GM23338 (cell line): ENCODE measurements around the gene PLXNA2. TPM values are rescaled to one million over a fixed set of nuclear protein-coding genes. Genes with fewer than 3 reads are reported as not detected.

Source experiments
- ATAC-seq: fragments of 200-7000 bp; cut with Tn5 transposase; 3 replicates; pipeline ENCODE4 v1.9.1; 2020
- DNase-seq: peaks from one replicate; pipeline ENCODE4 v3.0.0-alpha.2; 2015; ENCODE audit warnings: low spot score
- H2AFZ ChIP-seq: fragments of 200-600 bp; sonication (generic); 2 replicates; pipeline ENCODE4 v1.8.0; 2016; ENCODE audit warnings: antibody characterized with exemption, mild to moderate bottlenecking, moderate library complexity
- H3F3A ChIP-seq: fragments of 200-600 bp; sonication (generic); replicated peaks from 2 replicates; pipeline ENCODE4 v1.8.0; 2017; ENCODE audit warnings: antibody characterized with exemption, mixed run types, low read depth
- H3K27ac ChIP-seq: fragments of 200-600 bp; sonication (generic); 2 replicates; pipeline ENCODE4 v1.6.1; 2016; ENCODE audit warnings: low read depth
- H3K27me3 ChIP-seq: fragments of 200-600 bp; sonication (generic); 2 replicates; pipeline ENCODE4 v1.8.0; 2016; ENCODE audit warnings: mild to moderate bottlenecking, mixed run types, moderate library complexity; ENCODE audit not compliant: insufficient read depth
- H3K36me3 ChIP-seq: fragments of 200-600 bp; sonication (generic); 2 replicates; pipeline ENCODE4 v1.8.0; 2016; ENCODE audit warnings: mild to moderate bottlenecking; ENCODE audit not compliant: insufficient read depth
- H3K4me1 ChIP-seq: fragments of 200-600 bp; sonication (generic); 2 replicates; pipeline ENCODE4 v1.8.0; 2016; ENCODE audit warnings: mild to moderate bottlenecking, moderate library complexity; ENCODE audit not compliant: insufficient read depth
- H3K4me2 ChIP-seq: fragments of 200-600 bp; sonication (generic); 2 replicates; pipeline ENCODE4 v1.7.1; 2017; ENCODE audit warnings: mixed run types
- H3K4me3 ChIP-seq: fragments of 200-600 bp; sonication (generic); 2 replicates; pipeline ENCODE4 v1.6.1; 2016; ENCODE audit warnings: mixed run types
- H3K79me2 ChIP-seq: fragments of 200-600 bp; sonication (generic); replicated peaks from 2 replicates; pipeline ENCODE4 v1.8.0; 2017; ENCODE audit warnings: mild to moderate bottlenecking; ENCODE audit not compliant: insufficient read depth
- H3K9me2 ChIP-seq: fragments of 200-600 bp; sonication (generic); 2 replicates; pipeline ENCODE4 v1.8.0; 2017; ENCODE audit not compliant: insufficient read depth
- H4K20me1 ChIP-seq: fragments of 200-600 bp; sonication (generic); replicated peaks from 2 replicates; pipeline ENCODE4 v1.8.0; 2017; ENCODE audit warnings: mild to moderate bottlenecking; ENCODE audit not compliant: insufficient read depth
- H3K27ac Mint-ChIP-seq: 2 replicates; pipeline ENCODE4 v1.8.0; 2020; ENCODE audit warnings: inconsistent platforms, mild to moderate bottlenecking, moderate library complexity, mixed read lengths
- H3K27me3 Mint-ChIP-seq: 3 replicates; pipeline ENCODE4 v1.8.0; 2022; ENCODE audit warnings: low read depth, mild to moderate bottlenecking, moderate library complexity, mixed read lengths, inconsistent platforms; ENCODE audit not compliant: insufficient read depth, poor library complexity
- H3K36me3 Mint-ChIP-seq: 3 replicates; pipeline ENCODE4 v1.8.0; 2021; ENCODE audit warnings: low read depth, mild to moderate bottlenecking, inconsistent platforms, moderate library complexity, mixed read lengths
- H3K4me1 Mint-ChIP-seq: 3 replicates; pipeline ENCODE4 v1.8.0; 2020; ENCODE audit warnings: mild to moderate bottlenecking, inconsistent platforms, mixed read lengths
- H3K4me3 Mint-ChIP-seq: 3 replicates; pipeline ENCODE4 v1.8.0; 2021; ENCODE audit warnings: moderate library complexity, mild to moderate bottlenecking, inconsistent platforms, mixed read lengths
- H3K9me3 Mint-ChIP-seq: 3 replicates; pipeline ENCODE4 v1.8.0; 2020; ENCODE audit warnings: moderate library complexity, mild to moderate bottlenecking, inconsistent platforms, mixed read lengths
- CREB1 ChIP-seq: fragments of 250-450 bp; sonication (Bioruptor Pico); IDR thresholded peaks from 2 replicates; pipeline ENCODE4 v1.5.0; 2020; ENCODE audit warnings: low read depth, mild to moderate bottlenecking, moderate library complexity
- CTCF ChIP-seq, 2 experiments: fragments of 200-600 bp in 1 of 2; sonication (generic) in 1 of 2; conservative IDR thresholded peaks; 2 replicates each; pipeline versions ENCODE4 v1.5.1 to v1.6.1; 2016 to 2017; ENCODE audit warnings: antibody characterized with exemption in 2 of 2, low read depth in 2 of 2, mild to moderate bottlenecking in 2 of 2, moderate library complexity in 1 of 2
- ETS1 ChIP-seq: IDR thresholded peaks from 2 replicates; pipeline ENCODE4 v1.6.1; 2016; ENCODE audit warnings: antibody characterized with exemption
- EZH2 ChIP-seq: fragments of 200-600 bp; sonication (generic); IDR thresholded peaks from one replicate; pipeline ENCODE4 v1.8.0; 2017; ENCODE audit warnings: antibody characterized with exemption, mild to moderate bottlenecking, low read depth; ENCODE audit not compliant: unreplicated experiment
- EZH2phosphoT487 ChIP-seq: fragments of 200-600 bp; sonication (generic); IDR thresholded peaks from one replicate; pipeline ENCODE4 v1.8.1; 2018; ENCODE audit warnings: antibody characterized with exemption; ENCODE audit not compliant: unreplicated experiment
- JUNB ChIP-seq: IDR thresholded peaks from one replicate; pipeline ENCODE4 v1.6.1; 2016; ENCODE audit warnings: antibody characterized with exemption; ENCODE audit not compliant: unreplicated experiment
- NANOG ChIP-seq: IDR thresholded peaks from 2 replicates; pipeline ENCODE4 v1.6.1; 2016; ENCODE audit warnings: antibody characterized with exemption, borderline replicate concordance
- POLR2AphosphoS5 ChIP-seq: IDR thresholded peaks from 2 replicates; pipeline ENCODE4 v1.6.1; 2016; ENCODE audit warnings: antibody characterized with exemption, low read depth
- REST ChIP-seq: IDR thresholded peaks from one replicate; pipeline ENCODE4 v1.6.1; 2018; ENCODE audit warnings: antibody characterized with exemption; ENCODE audit not compliant: unreplicated experiment
- STAT1 ChIP-seq: IDR thresholded peaks from one replicate; pipeline ENCODE4 v1.6.1; 2016; ENCODE audit warnings: antibody characterized with exemption; ENCODE audit not compliant: unreplicated experiment
- ZNF331 ChIP-seq: fragments of 250-450 bp; sonication (Bioruptor Pico); IDR thresholded peaks from 2 replicates; pipeline ENCODE4 v1.5.0; 2020; ENCODE audit warnings: low read depth, mild to moderate bottlenecking, moderate library complexity
- ZNF462 ChIP-seq: fragments of 250-450 bp; sonication (Bioruptor Pico); IDR thresholded peaks from 2 replicates; pipeline ENCODE4 v1.5.0; 2020; ENCODE audit warnings: mild to moderate bottlenecking, moderate library complexity
- polyA plus RNA-seq: library from polyadenylated mRNA; unstranded; fragments of >200 nt; fragmentation: Nextera tagmentation; extraction: Ambion mirVana; gene quantifications from 2 replicates; pipeline ENCODE4 v1.2.1, GENCODE V29; 2016
- total RNA-seq: library from RNA; depleted of rRNA; stranded (reverse); fragments of >200 nt; shearing (Covaris generic); gene quantifications from 2 replicates; pipeline ENCODE4 v1.2.3, GENCODE V29; 2014

The PLXNA2 gene
- total and polyA plus RNA-seq, 2 experiments from 2014 or later: 0.40 to 1.8 TPM

- H3K79me2 ChIP-seq: no peaks in the 10 kb centered on the region
- ATAC-seq: no peak
These were observed 59.1 kb downstream of the PLXNA2 start for GRCh38 chr1:208184966-208185654.

More at GRCh38 chr1:208184966-208185654, 59.1 kb downstream of the PLXNA2 start:
- Mint-ChIP-seq H3K27me3 (no peaks in the 10 kb centered on the region), H3K9me3 (no peaks in the 10 kb centered on the region; the same call in 2 of the 3 replicates), H3K4me1 (peaks cover 19% of the 10 kb centered on the region; the same call in 2 of the 3 replicates), H3K36me3 (no peaks in the 10 kb centered on the region), H3K27ac (no peak overlapping the region), H3K4me3 (no peak overlapping the region)
- H3K27ac ChIP-seq: no peak overlapping the region
- H3K36me3 ChIP-seq: no peaks in the 10 kb centered on the region
- no peak overlapping the region for H3K4me2 ChIP-seq
- H3K27me3 ChIP-seq: no peaks in the 10 kb centered on the region
- no peak overlapping the region for H2AFZ ChIP-seq
- TF ChIP-seq JUNB: no peak
- no peak for TF ChIP-seq ZNF331 (CRISPR knock-in tag)
- no peak for TF ChIP-seq CTCF (conservative IDR thresholded peaks at IDR 0.05; ENCODE audit: low read depth in 2 of 2)
- TF ChIP-seq POLR2AphosphoS5: no peak
- no peak for TF ChIP-seq STAT1
- no peak for TF ChIP-seq NANOG
- no peak for TF ChIP-seq ZNF462
- TF ChIP-seq EZH2phosphoT487: no peak
- TF ChIP-seq CREB1 (CRISPR knock-in tag): no peak
- TF ChIP-seq REST: no peak
- no peak for TF ChIP-seq ETS1
- no peak for TF ChIP-seq EZH2
- H4K20me1 ChIP-seq: no peaks in the 10 kb centered on the region
- H3F3A ChIP-seq: no peaks in the 10 kb centered on the region
- H3K9me2 ChIP-seq: no peaks in the 10 kb centered on the region
- H3K4me3 ChIP-seq: no peak overlapping the region
- DNase-seq: no peak
- peaks cover under 1% of the 10 kb centered on the region; the same call in 1 of the 2 replicates for H3K4me1 ChIP-seq
